GM06990 (cell line): ENCODE results near the gene OSTN.

Source experiments
- DNase-seq: peaks from one replicate; pipeline ENCODE4 v3.0.0-alpha.2; 2011; ENCODE audit not compliant: insufficient read length; ENCODE audit errors: extremely low read depth
- H3K27me3 ChIP-seq: replicated peaks from 2 replicates; pipeline ENCODE4 v1.6.0; 2011; ENCODE audit warnings: low read length; ENCODE audit not compliant: control insufficient read depth, insufficient read depth
- H3K36me3 ChIP-seq: 2 replicates; pipeline ENCODE4 v1.5.1; 2011; ENCODE audit warnings: low read length; ENCODE audit not compliant: control insufficient read depth, insufficient read depth
- H3K4me3 ChIP-seq: replicated peaks from 2 replicates; pipeline ENCODE4 v1.5.1; 2011; ENCODE audit warnings: low read depth, mild to moderate bottlenecking, control low read depth, low read length
- CTCF ChIP-seq: IDR thresholded peaks from 2 replicates; pipeline ENCODE4 v1.5.1; 2011; ENCODE audit warnings: low read length, control low read depth, mild to moderate bottlenecking, inconsistent platforms; ENCODE audit not compliant: insufficient read depth, poor library complexity, severe bottlenecking

The OSTN gene

GRCh38 chr3:191290311-191291025 is 91.4 kb downstream of the OSTN start:
- TF ChIP-seq CTCF, result no peak
- no peaks in the 10 kb centered on the region for H3K36me3 ChIP-seq
- H3K27me3 ChIP-seq, result no peaks in the 10 kb centered on the region
- no peak for DNase-seq
- no peak overlapping the region; the same call in 1 of the 2 replicates for H3K4me3 ChIP-seq

GRCh38 chr3:191292243-191293015 is 93.4 kb downstream of the OSTN start:
- H3K27me3 ChIP-seq, result no peaks in the 10 kb centered on the region
- DNase-seq, result no peak
- no peak for TF ChIP-seq CTCF

GRCh38 chr3:191294291-191294690 is 95.2 kb downstream of the OSTN start:
- H3K36me3 ChIP-seq, result no peaks in the 10 kb centered on the region
- TF ChIP-seq CTCF, result no peak
- no peaks in the 10 kb centered on the region for H3K27me3 ChIP-seq
- no peak overlapping the region for H3K4me3 ChIP-seq
- DNase-seq, result no peak

More at GRCh38 chr3:191292243-191293015, 93.4 kb downstream of the OSTN start:
- Histone ChIP-seq H3K4me3 (no peak overlapping the region), H3K36me3 (no peaks in the 10 kb centered on the region)

GRCh38 chr3:191296041-191296541 is 97.0 kb downstream of the OSTN start:
- no peak for TF ChIP-seq CTCF
- DNase-seq, result peak; percentile 53
- Histone ChIP-seq H3K27me3 (no peaks in the 10 kb centered on the region), H3K4me3 (no peak overlapping the region), H3K36me3 (no peaks in the 10 kb centered on the region)

- Histone ChIP-seq H3K36me3 (no peaks in the 10 kb centered on the region), H3K4me3 (no peak overlapping the region), H3K27me3 (no peaks in the 10 kb centered on the region)
- no peak for TF ChIP-seq CTCF
- no peak for DNase-seq
These were observed 99.8 kb downstream of the OSTN start for GRCh38 chr3:191298846-191299245.
